HEK293 (cell line): ENCODE data around the gene ZBTB5.

Experiments
- CTCF ChIA-PET: fragments of 350-600 bp; formaldehyde crosslinking; extraction: SDS; loops from one replicate; lab custom pipeline; 2021; ENCODE audit warnings: antibody characterized with exemption; lab: Yijun Ruan, JAX
- POLR2A ChIA-PET: fragments of 300-600 bp; formaldehyde crosslinking; extraction: SDS; loops from one replicate; lab custom pipeline; 2020; ENCODE audit warnings: antibody characterized with exemption, inconsistent platforms; lab: Yijun Ruan, JAX
- H3K27ac ChIP-seq: fragments of 200-500 bp; sonication (Bioruptor generic); 2 replicates; pipeline ENCODE4 v1.5.1; 2014; ENCODE audit warnings: low read depth, low read length, control low read depth, inconsistent platforms; ENCODE audit errors: extremely low read depth
- H3K36me3 ChIP-seq, 2 experiments: fragments of 200-500 bp in 1 of 2; sonication (Bioruptor generic) in 1 of 2; 1 replicate in 1 of 2; 2 replicates in 1 of 2; pipeline ENCODE4 v1.5.1; 2014 to 2017; ENCODE audit warnings: inconsistent platforms in 2 of 2, low read length in 2 of 2; ENCODE audit not compliant: control insufficient read depth in 2 of 2, insufficient read depth in 1 of 2
- H3K4me1 ChIP-seq: fragments of 200-500 bp; sonication (Bioruptor generic); 2 replicates; pipeline ENCODE4 v1.5.1; 2014; ENCODE audit warnings: mild to moderate bottlenecking, low read length, inconsistent platforms; ENCODE audit not compliant: control insufficient read depth, insufficient read depth
- H3K4me3 ChIP-seq: 2 replicates; pipeline ENCODE4 v1.5.1; 2011; ENCODE audit warnings: low read depth, mild to moderate bottlenecking, control low read depth, low read length, moderate library complexity
- H3K9me3 ChIP-seq: fragments of 200-500 bp; sonication (Bioruptor generic); 2 replicates; pipeline ENCODE4 v1.5.1; 2014; ENCODE audit warnings: low read depth, low read length, inconsistent platforms; ENCODE audit not compliant: control insufficient read depth, insufficient read depth
- EGR2 ChIP-seq: fragments of 450-650 bp; formaldehyde crosslinking; IDR thresholded peaks from 2 replicates; pipeline ENCODE4 v1.5.1; 2016; ENCODE audit warnings: low read depth, missing biosample characterization, missing genetic modification characterization
- GLIS1 ChIP-seq: fragments of 450-650 bp; formaldehyde crosslinking; IDR thresholded peaks from 2 replicates; pipeline ENCODE4 v1.5.1; 2016; ENCODE audit warnings: missing biosample characterization, missing genetic modification characterization
- GLIS2 ChIP-seq: fragments of 450-650 bp; formaldehyde crosslinking; IDR thresholded peaks from 2 replicates; pipeline ENCODE4 v1.5.1; 2016; ENCODE audit warnings: missing biosample characterization, missing genetic modification characterization
- HOXD13 ChIP-seq: sonication (generic); formaldehyde crosslinking; IDR thresholded peaks from 2 replicates; pipeline ENCODE4 v1.8.0; 2022; ENCODE audit warnings: missing genetic modification reagents, borderline replicate concordance
- KLF1 ChIP-seq: fragments of 450-650 bp; formaldehyde crosslinking; IDR thresholded peaks from 2 replicates; pipeline ENCODE4 v1.5.1; 2016; ENCODE audit warnings: missing biosample characterization, missing genetic modification characterization
- KLF7 ChIP-seq: fragments of 450-650 bp; formaldehyde crosslinking; IDR thresholded peaks from 2 replicates; pipeline ENCODE4 v1.5.1; 2016; ENCODE audit warnings: missing biosample characterization, missing genetic modification characterization, borderline replicate concordance
- KLF8 ChIP-seq: fragments of 450-650 bp; formaldehyde crosslinking; IDR thresholded peaks from 2 replicates; pipeline ENCODE4 v1.5.1; 2016; ENCODE audit warnings: missing biosample characterization, missing genetic modification characterization
- KLF9 ChIP-seq: fragments of 450-650 bp; formaldehyde crosslinking; IDR thresholded peaks from 2 replicates; pipeline ENCODE4 v1.5.1; 2016; ENCODE audit warnings: missing biosample characterization, missing genetic modification characterization, low read depth
- PRDM10 ChIP-seq: fragments of 450-650 bp; formaldehyde crosslinking; IDR thresholded peaks from 2 replicates; pipeline ENCODE4 v1.5.1; 2016; ENCODE audit warnings: missing biosample characterization, missing genetic modification characterization
- SETDB1 ChIP-seq: IDR thresholded peaks from one replicate; pipeline ENCODE4 v1.6.1; 2017; ENCODE audit warnings: mild to moderate bottlenecking, low read length, moderate library complexity, mixed read lengths; ENCODE audit not compliant: insufficient read length
- SP2 ChIP-seq: fragments of 450-650 bp; formaldehyde crosslinking; IDR thresholded peaks from 2 replicates; pipeline ENCODE4 v1.5.1; 2016; ENCODE audit warnings: missing biosample characterization, missing genetic modification characterization
- SP3 ChIP-seq: fragments of 450-650 bp; formaldehyde crosslinking; IDR thresholded peaks from 2 replicates; pipeline ENCODE4 v1.5.1; 2016; ENCODE audit warnings: missing biosample characterization, missing genetic modification characterization
- SP7 ChIP-seq: fragments of 450-650 bp; formaldehyde crosslinking; IDR thresholded peaks from 2 replicates; pipeline ENCODE4 v1.5.1; 2016; ENCODE audit warnings: missing biosample characterization, missing genetic modification characterization
- ZBTB1 ChIP-seq: fragments of 450-650 bp; formaldehyde crosslinking; IDR thresholded peaks from 2 replicates; pipeline ENCODE4 v1.5.1; 2016; ENCODE audit warnings: missing biosample characterization, missing genetic modification characterization
- ZBTB11 ChIP-seq: fragments of 450-650 bp; formaldehyde crosslinking; conservative IDR thresholded peaks from 2 replicates; pipeline ENCODE4 v1.5.1; 2016; ENCODE audit warnings: low read depth, missing biosample characterization, missing genetic modification characterization
- ZFP69B ChIP-seq: fragments of 450-650 bp; formaldehyde crosslinking; IDR thresholded peaks from 2 replicates; pipeline ENCODE4 v1.5.1; 2016; ENCODE audit warnings: missing biosample characterization, missing genetic modification characterization
- ZNF121 ChIP-seq: fragments of 450-650 bp; formaldehyde crosslinking; IDR thresholded peaks from 2 replicates; pipeline ENCODE4 v1.5.1; 2016; ENCODE audit warnings: missing biosample characterization, missing genetic modification characterization
- ZNF23 ChIP-seq: fragments of 450-650 bp; formaldehyde crosslinking; IDR thresholded peaks from 2 replicates; pipeline ENCODE4 v1.5.1; 2016; ENCODE audit warnings: missing biosample characterization, missing genetic modification characterization, borderline replicate concordance
- ZNF48 ChIP-seq: fragments of 450-650 bp; formaldehyde crosslinking; IDR thresholded peaks from 2 replicates; pipeline ENCODE4 v1.5.1; 2016; ENCODE audit warnings: missing biosample characterization, missing genetic modification characterization
- ZNF501 ChIP-seq: fragments of 450-650 bp; formaldehyde crosslinking; IDR thresholded peaks from 2 replicates; pipeline ENCODE4 v1.5.1; 2016; ENCODE audit warnings: missing biosample characterization, missing genetic modification characterization
- ZNF514 ChIP-seq: fragments of 450-650 bp; formaldehyde crosslinking; IDR thresholded peaks from 2 replicates; pipeline ENCODE4 v1.5.1; 2016; ENCODE audit warnings: missing biosample characterization, missing genetic modification characterization
- ZNF548 ChIP-seq: fragments of 450-650 bp; formaldehyde crosslinking; IDR thresholded peaks from 2 replicates; pipeline ENCODE4 v1.5.1; 2016; ENCODE audit warnings: missing biosample characterization, missing genetic modification characterization
- ZNF561 ChIP-seq: fragments of 450-650 bp; IDR thresholded peaks from 2 replicates; pipeline ENCODE4 v1.5.1; 2018; ENCODE audit warnings: missing biosample characterization, missing genetic modification characterization, borderline replicate concordance
- ZNF664 ChIP-seq: fragments of 450-650 bp; formaldehyde crosslinking; IDR thresholded peaks from 2 replicates; pipeline ENCODE4 v1.5.1; 2016; ENCODE audit warnings: missing biosample characterization, missing genetic modification characterization
- ZNF76 ChIP-seq: fragments of 450-650 bp; formaldehyde crosslinking; IDR thresholded peaks from 2 replicates; pipeline ENCODE4; 2016; ENCODE audit warnings: low read depth, missing biosample characterization, missing genetic modification characterization, borderline replicate concordance
- ZNF768 ChIP-seq: fragments of 450-650 bp; formaldehyde crosslinking; IDR thresholded peaks from 2 replicates; pipeline ENCODE4 v1.5.1; 2018; ENCODE audit warnings: missing biosample characterization, mild to moderate bottlenecking, missing genetic modification characterization
- ZNF837 ChIP-seq: fragments of 450-650 bp; formaldehyde crosslinking; IDR thresholded peaks from 2 replicates; pipeline ENCODE4 v1.5.1; 2016; ENCODE audit warnings: missing biosample characterization, missing genetic modification characterization
- ZXDB ChIP-seq: fragments of 450-650 bp; formaldehyde crosslinking; IDR thresholded peaks from 2 replicates; pipeline ENCODE4 v1.5.1; 2016; ENCODE audit warnings: missing biosample characterization, missing genetic modification characterization

Gene ZBTB5

GRCh38 chr9:37423508-37423907 is 41.7 kb downstream of the ZBTB5 start:
- Histone ChIP-seq H3K9me3 (no peaks in the 10 kb centered on the region), H3K4me3 (peak overlapping the region; percentile 88), H3K4me1 (no peaks in the 10 kb centered on the region), H3K27ac (no peak overlapping the region), H3K36me3 (peaks cover 3 to 47% of the 10 kb centered on the region in 2 experiments; a peak in 2 of 3 replicates)
- no peak for TF ChIP-seq ZNF23 (tag by site-specific recombination)
- peak; percentile 94 for TF ChIP-seq ZNF121
- no peak for TF ChIP-seq ZNF837
- TF ChIP-seq HOXD13 (CRISPR knock-in tag), result no peak
- no peak for TF ChIP-seq ZBTB1 (tag by site-specific recombination)
- TF ChIP-seq ZNF48 (tag by site-specific recombination), result no peak
- CTCF ChIA-PET, result interaction anchor here (0.7 kb wide), 2 partner anchors 12 to 313 kb away, joined by 3 to 6 read pairs; no protein-coding TSS in a partner anchor
- POLR2A ChIA-PET, result interaction anchor here (0.7 to 2.7 kb wide), 4 partner anchors 8 to 515 kb away, joined by 3 to 17 read pairs (median 4); no protein-coding TSS in a partner anchor

GRCh38 chr9:37422289-37423104 is 42.8 kb downstream of the ZBTB5 start, which contains the start of gene GRHPR:
Gene GRHPR, plus strand, starts transcription at chr9:37422696. Its CDS starts 55 bp downstream, at chr9:37422751.
- POLR2A ChIA-PET, result interaction anchor here (0.7 to 2.7 kb wide), 14 partner anchors 9 to 514 kb away, joined by 3 to 17 read pairs (median 4); partner anchors contain the start of genes POLR1E, ZBTB5 and ZCCHC7
- Histone ChIP-seq H3K27ac (peak within 1 kb of the TSS; percentile 54; the same call in 1 of the 2 replicates), H3K4me3 (peak within 1 kb of the TSS; percentile 88), H3K9me3 (no peaks in the 10 kb centered on the region), H3K36me3 (peaks cover 3 to 37% of the 10 kb centered on the region in 2 experiments; a peak in 2 of 3 replicates), H3K4me1 (no peaks in the 10 kb centered on the region)
- CTCF ChIA-PET, result interaction anchor here (0.7 to 1.6 kb wide), 2 partner anchors 11 to 13 kb away, joined by 6 to 9 read pairs; no protein-coding TSS in a partner anchor
- no peak for TF ChIP-seq KLF7
- TF ChIP-seq ZNF501 (tag by site-specific recombination), result 0 out of 2 replicates have a peak, but pooled peaks have one; percentile 65
- peak; percentile 78 for TF ChIP-seq SP2 (tag by site-specific recombination)
- peak; percentile 20; the same call in 1 of the 2 replicates for TF ChIP-seq ZNF76
- no peak for TF ChIP-seq ZNF514 (tag by site-specific recombination)
- peak; percentile 96 for TF ChIP-seq PRDM10 (tag by site-specific recombination)
- peak; percentile 13; the same call in 1 of the 2 replicates for TF ChIP-seq ZFP69B (tag by site-specific recombination)
- 0 out of 2 replicates have a peak, but pooled peaks have one; percentile 14 for TF ChIP-seq ZNF768 (tag by site-specific recombination)
- TF ChIP-seq SP3 (tag by site-specific recombination), result peak; percentile 88
- peak; percentile 54 for TF ChIP-seq SP7 (tag by site-specific recombination)
- peak; percentile 49 for TF ChIP-seq ZBTB11
- TF ChIP-seq KLF1 (tag by site-specific recombination), result peak; percentile 64; the same call in 1 of the 2 replicates
- TF ChIP-seq ZXDB (tag by site-specific recombination), result peak; percentile 51
- TF ChIP-seq ZNF664 (tag by site-specific recombination), result no peak
- TF ChIP-seq EGR2 (tag by site-specific recombination), result peak; percentile 57
- no peak for TF ChIP-seq ZNF548 (tag by site-specific recombination)
- TF ChIP-seq ZNF561 (tag by site-specific recombination), result 0 out of 2 replicates have a peak, but pooled peaks have one; percentile 17
- peak; percentile 71 for TF ChIP-seq KLF8 (tag by site-specific recombination)
- no peak for TF ChIP-seq SETDB1
- peak; percentile 95 for TF ChIP-seq KLF9 (tag by site-specific recombination)
- TF ChIP-seq GLIS1 (tag by site-specific recombination), result peak; percentile 27
- TF ChIP-seq GLIS2 (tag by site-specific recombination), result peak; percentile 67
